ENCODE data around the gene LMNTD1.

- TF ChIP-seq YY1 (IDR thresholded peaks at IDR 0.05; ENCODE audit: low read depth) = no peak
- TF ChIP-seq REST (IDR thresholded peaks at IDR 0.05; ENCODE audit: low read depth) = no peak
- no peak for TF ChIP-seq EP300 (IDR thresholded peaks at IDR 0.05; ENCODE audit: borderline replicate concordance)
- TF ChIP-seq CREB1 (IDR thresholded peaks at IDR 0.05; ENCODE audit: low read depth) = no peak
- no peak for TF ChIP-seq TEAD4 (IDR thresholded peaks at IDR 0.05)
- no peak for TF ChIP-seq TAF1 (IDR thresholded peaks at IDR 0.05; ENCODE audit: low read depth)
- no peak for TF ChIP-seq FOXM1 (IDR thresholded peaks at IDR 0.05; ENCODE audit: borderline replicate concordance, low read depth)
- no peak for TF ChIP-seq RAD21 (IDR thresholded peaks at IDR 0.05; ENCODE audit: low read depth)
- TF ChIP-seq MAX (IDR thresholded peaks at IDR 0.05) = no peak
- no peak for TF ChIP-seq CEBPB (IDR thresholded peaks at IDR 0.05)
- no peak for TF ChIP-seq TCF12 (IDR thresholded peaks at IDR 0.05; ENCODE audit: low read depth)
- no peak for TF ChIP-seq EGR1 (IDR thresholded peaks at IDR 0.05)
Observed at GRCh38 chr12:25459541-25459951, 93.5 kb downstream of the LMNTD1 start.
